Mammary epithelial cell (primary cell): ENCODE measurements around the gene CDK19.

ENCODE experiments used
- EZH2 ChIP-seq: IDR thresholded peaks from 2 replicates; pipeline ENCODE4 v1.6.1; 2012; ENCODE audit warnings: low read length, inconsistent platforms, borderline replicate concordance
- TF ChIP-seq, protein P1 (sequence below), 2 donors: IDR thresholded peaks in 1 of 2; conservative IDR thresholded peaks in 1 of 2; 2 replicates each; pipeline ENCODE4 v1.5.1; 2011 to 2012; ENCODE audit warnings: inconsistent platforms in 2 of 2, low read length in 2 of 2, mild to moderate bottlenecking in 2 of 2, control low read depth in 1 of 2, low read depth in 1 of 2; ENCODE audit not compliant: insufficient read depth in 1 of 2; ENCODE audit errors: extremely low read depth in 1 of 2

DNA sequence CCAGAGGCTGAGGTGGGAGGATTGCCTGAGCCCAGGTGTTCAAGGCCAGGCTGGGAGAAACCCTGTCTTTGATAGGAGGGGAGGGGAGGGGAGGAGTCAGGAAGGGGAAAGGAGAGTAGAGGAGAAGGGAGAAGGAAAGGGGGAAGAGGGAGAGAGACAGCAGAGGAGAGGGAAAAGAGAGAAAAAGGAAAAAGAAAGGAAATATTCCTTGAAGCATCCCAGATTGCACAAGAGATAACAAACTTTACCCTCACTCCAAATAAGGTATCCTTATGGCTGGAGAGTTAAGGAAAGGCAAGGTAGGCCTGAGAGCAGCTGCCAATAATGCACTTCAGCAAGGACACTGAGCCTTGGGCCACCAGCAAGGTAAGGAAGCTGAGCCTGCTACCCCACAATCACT lies 172.6 kb downstream of the CDK19 start:
- TF ChIP-seq, protein P1, sequence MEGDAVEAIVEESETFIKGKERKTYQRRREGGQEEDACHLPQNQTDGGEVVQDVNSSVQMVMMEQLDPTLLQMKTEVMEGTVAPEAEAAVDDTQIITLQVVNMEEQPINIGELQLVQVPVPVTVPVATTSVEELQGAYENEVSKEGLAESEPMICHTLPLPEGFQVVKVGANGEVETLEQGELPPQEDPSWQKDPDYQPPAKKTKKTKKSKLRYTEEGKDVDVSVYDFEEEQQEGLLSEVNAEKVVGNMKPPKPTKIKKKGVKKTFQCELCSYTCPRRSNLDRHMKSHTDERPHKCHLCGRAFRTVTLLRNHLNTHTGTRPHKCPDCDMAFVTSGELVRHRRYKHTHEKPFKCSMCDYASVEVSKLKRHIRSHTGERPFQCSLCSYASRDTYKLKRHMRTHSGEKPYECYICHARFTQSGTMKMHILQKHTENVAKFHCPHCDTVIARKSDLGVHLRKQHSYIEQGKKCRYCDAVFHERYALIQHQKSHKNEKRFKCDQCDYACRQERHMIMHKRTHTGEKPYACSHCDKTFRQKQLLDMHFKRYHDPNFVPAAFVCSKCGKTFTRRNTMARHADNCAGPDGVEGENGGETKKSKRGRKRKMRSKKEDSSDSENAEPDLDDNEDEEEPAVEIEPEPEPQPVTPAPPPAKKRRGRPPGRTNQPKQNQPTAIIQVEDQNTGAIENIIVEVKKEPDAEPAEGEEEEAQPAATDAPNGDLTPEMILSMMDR (conservative IDR thresholded peaks at IDR 0.05 in 1 of 2, IDR thresholded peaks at IDR 0.05 in 1 of 2; ENCODE audit: extremely low read depth in 1 of 2, insufficient read depth in 1 of 2, low read depth in 1 of 2, low read length in 2 of 2): no peak
- no peak for TF ChIP-seq EZH2
